Endometrium (tissue), 2 donors: Measurements from ENCODE around the gene IRF3.

Experiments used
- FAIRE-seq: peaks from 2 replicates; lab custom pipeline; 2012; peaks lifted over from hg19 to GRCh38; lab: Jason Lieb, UNC
- donor health status: control.
- donor health status: control.

Gene IRF3

DNA sequence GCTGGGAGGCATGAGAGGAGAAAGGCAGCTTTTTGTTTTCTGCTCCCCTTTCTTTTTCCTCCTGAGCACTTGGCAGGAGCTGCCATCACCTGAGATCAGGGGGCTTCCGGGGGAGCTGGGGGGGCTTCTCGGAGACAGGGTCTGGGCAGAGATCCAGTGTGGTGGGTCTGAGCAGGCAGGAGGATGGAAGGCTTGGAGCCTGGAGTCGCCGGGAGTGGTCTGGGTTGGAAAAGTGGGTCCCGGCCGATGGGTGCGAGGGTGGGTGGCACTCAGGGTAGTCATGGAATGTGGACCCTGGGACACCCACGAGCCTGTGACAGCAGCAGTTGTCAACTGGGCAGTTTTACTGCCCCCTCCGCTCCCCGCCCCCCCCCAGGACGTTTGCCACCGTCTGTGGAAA lies 21.5 kb upstream of the IRF3 start:
- FAIRE-seq, result no peak

DNA sequence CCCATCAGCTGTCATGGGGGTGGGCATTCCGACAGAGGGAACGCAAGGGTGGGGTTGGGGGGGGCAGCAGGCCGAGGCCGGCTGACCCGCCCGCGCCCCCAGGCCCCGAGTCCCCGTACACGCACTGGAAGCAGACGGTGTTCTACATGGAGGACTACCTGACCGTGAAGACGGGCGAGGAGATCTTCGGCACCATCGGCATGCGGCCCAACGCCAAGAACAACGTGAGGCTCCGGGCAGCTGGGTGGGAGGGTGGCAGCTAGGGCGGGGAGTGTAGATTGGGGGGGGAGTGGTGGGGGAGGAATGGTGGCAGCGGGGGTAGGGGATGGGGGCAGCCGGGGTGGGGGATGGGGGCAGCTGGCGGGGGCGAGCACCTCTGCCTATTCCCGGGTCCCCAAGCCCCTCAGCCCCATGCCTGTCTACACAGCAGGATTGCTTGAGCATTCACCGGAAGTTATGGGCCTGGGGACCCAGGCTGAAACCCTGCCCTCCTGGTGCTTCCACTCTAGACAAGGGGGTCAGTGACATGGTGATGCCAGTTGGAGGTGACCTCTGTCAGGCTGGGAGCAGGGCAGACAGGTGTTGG lies 20.9 kb upstream of the IRF3 start:
- no peak for FAIRE-seq

DNA sequence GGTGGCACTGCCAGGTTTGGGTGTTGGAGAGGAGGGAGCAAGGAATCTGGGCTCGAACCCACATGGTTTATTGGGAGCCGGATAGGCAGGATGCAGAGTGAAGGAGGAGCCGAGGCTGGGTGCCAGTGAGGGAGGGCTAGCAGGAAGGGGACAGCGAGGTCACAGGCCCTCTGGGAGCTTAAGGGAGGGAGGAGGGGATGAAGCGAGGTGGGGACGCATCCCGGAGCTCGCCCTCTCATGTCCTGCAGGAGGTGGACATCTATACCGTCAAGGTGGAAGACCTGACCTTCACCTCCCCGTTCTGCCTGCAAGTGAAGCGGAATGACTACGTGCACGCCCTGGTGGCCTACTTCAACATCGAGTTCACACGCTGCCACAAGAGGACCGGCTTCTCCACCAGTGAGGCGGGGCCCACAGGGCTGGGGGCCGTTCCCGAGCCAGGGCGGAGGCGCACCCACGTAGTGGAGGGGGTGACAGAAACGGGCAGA lies 20.2 kb upstream of the IRF3 start:
- FAIRE-seq, result no peak

DNA sequence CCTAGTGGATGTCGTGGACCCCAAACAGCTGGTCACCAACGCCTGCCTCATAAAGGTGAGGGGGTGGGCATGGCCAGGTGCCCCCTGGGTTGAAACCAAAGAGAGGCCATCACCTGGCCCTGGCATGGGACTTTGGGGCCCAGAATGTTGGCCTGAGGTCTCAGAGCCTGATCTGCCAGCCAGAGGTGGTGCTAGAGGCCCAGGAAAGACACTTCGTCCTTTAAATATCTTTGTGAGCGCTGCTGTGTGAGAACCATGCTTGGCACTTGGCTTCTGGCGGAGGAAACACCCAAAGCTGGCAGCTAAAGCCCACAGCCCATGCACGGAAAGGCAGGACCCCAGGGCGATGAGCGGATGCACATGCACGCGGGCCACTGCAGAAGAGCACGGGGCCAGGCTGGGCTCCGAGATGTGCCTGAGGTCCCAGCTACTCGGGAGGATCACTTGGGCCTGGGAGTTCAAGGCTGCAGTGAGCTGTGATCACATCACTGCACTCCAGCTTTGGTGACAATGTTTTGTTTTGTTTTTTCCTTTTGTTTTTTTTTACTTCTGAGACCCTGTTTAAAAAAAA lies 19.4 kb upstream of the IRF3 start:
- no peak for FAIRE-seq

DNA sequence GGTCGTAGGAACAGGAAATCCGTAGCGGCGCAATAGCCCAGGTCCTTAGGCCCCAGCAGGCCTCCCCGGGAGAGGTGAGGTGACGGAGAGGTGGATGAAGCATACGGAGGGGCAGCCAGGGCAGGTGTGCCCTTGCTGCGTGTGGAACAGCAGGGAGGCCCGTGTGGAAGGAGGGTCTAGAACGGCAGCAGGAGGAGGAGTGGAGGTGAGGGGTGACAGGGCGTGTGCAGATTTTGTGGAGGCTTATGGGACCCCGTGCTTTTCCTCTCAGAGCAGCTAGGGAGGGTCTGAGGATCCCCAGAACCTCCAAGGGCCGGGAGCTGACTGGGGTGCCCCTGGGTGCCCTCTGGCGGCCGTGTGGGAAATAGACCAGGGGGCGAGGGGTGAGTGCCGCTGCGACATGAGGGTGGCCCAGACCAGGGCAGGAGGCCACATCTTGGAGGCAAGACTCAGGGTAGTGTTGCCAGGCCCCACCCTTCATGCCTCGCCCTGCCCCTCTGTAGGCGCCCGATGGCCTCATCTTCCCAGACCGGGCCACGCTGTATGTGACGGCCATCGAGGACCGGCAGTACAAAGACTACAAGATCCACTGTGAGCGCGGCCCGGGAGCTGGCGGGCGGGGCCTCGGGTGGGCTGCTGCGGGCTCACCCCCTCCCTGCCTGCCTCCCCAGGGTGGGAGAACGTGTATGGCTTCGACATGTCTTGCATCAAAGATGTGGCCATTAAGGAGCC lies 18.8 kb upstream of the IRF3 start:
- FAIRE-seq, result no peak

DNA sequence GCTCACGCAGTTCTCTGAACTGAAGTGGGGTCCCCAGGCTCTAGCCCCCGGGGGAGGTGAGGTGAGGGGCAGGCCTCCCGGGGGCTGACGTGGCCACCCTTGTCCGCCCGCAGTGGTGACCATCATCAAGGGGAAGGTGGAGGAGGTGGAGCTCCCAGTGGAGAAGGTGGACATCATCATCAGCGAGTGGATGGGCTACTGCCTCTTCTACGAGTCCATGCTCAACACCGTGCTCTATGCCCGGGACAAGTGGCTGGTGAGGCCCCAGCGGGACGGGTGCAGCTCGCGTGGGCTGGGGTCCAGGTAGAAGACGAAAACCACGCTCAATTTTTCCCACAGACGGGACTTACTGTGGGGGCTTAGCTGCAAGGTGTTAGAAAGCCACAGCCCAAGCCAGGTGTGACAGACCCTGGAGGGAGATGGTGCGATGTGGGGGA lies 18.2 kb upstream of the IRF3 start:
- FAIRE-seq, result no peak

DNA sequence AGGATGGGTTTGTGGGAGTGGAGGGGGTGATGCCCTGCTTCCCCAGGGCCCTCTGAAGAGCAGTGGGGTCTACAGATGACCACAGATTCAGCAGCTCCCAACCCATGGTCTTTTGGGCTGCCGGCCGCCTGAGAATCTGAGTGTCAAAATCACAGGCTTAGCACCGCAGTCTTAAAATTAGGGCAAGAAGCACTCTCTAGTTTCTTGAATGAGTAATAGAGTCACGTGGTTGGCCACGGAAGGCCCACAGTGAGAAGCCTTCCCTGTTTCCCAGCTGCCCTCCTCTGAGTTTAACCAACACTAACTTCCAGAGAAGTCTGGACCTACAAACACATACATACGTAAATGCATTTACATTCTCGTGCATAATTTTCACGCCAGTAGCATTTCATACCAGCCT lies 16.6 kb upstream of the IRF3 start:
- no peak for FAIRE-seq

DNA sequence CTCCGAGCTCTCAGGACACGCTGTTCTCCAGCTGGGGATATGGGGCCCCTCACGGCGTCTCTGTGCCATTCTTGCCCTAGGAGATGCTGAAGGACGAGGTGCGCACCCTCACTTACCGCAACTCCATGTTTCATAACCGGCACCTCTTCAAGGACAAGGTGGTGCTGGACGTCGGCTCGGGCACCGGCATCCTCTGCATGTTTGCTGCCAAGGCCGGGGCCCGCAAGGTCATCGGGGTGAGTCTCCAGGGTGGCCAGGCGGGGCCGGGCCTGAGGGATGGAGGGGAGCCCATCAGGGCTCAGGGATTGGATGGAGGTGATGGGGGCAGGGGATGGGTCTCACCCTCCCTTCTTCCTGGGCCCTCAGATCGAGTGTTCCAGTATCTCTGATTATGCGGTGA lies 16.2 kb upstream of the IRF3 start:
- FAIRE-seq, result no peak

DNA sequence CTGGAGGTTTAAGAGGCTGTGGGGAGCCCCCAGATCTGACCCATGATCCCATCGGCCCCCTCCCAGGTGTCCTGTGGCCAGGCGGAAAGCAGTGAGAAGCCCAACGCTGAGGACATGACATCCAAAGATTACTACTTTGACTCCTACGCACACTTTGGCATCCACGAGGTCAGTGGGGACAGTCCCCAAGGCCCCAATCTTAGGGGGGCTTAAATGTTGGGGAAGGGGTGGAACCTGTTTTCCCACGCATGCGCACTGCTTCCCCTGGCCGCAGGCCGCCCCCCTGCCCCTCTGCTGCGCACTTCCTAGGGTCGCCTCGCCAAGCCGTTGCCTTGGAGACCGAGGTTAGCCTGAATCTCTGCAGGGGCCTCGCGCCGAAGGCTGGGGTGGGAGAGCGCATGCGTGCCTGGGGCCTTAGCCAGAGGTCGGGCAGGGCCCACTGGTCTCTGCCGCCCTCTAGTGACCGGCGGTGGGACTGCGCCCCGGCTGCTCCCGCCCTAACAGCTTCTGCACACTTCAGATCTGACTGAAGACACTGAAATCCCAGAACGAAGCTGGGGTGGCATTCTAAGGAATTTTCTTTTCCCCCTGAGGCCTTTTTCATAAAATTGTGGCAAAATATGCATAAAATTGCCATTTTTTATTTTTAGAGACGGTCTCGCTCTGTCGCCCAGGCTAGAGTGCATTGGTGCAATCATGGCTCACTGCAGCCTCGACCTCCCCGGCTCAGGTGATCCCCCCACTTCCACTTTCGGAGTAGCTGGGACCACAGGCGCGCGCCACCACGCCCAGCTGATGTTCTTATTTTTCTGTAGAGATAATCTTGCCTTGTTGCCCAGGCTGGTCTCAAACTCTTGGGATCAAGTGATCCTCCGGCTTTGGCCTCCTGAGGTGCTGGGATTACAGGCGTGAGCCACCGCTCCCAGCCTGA lies 15.0 kb upstream of the IRF3 start:
- FAIRE-seq, result no peak

DNA sequence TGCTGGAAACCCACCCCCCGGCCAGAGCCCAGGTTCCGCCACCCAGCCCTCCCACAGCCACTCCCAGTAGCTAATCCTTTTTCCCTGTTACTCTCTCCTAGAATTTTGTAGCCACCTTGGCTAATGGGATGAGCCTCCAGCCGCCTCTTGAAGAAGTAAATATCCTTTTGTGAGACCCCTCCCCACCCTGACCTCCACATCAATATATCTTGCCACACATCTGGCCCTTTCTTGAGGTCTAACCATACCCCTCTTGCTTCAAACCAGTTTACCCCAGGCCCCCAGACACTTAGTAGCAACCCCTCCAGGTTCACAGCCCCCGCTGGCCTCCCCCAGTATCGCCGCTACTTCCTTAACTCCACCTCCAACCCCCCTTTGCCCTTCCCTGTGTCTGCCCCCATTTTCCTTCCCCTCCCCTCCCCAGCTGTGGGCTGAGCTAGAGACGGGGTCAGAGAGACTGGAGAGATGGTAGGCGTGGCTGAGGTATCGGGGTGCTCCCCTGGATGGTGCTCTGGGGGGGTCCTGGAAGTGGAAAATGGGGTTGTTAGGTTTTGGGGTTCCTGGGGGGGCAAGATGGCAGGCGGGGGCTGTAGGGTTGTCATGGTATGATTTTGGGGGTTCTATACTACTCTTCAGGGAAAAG lies 14.2 kb upstream of the IRF3 start:
- no peak for FAIRE-seq

DNA sequence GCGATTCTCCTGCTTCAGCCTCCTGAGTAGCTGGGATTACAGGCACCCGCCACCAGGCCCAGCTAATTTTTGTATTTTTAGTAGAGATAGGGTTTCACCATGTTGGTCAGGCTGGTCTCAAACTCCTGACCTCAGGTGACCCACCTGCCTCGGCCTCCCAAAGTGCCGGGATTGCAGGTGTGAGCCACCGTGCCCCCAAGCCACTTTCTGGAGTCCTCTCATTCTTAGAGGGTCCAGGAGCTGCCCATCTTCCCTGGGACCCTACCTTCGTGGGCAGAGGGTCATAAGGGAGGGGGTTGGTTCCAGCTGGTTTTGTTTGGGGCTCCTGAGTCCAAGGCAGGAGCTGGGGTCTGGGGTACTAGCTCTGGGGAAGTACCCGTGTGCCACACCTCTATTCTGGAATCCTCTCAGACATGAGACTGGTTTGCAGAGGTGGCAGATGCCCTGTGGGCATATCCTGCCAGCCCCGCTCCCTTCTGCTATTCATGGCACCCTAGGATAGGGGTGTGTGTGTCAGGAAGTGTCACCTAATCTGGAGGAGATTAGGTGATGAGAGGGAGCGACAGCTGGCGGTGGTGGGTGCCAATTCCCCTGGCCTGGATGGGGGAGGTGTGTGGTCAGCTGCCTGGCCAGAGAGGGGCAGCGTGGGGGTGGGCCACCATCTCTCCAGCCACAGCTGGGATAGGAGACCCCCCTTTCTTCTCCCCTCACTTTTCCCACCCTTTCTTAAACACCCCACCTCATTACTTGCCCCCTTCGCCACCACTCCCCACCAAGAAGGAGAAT lies 13.5 kb upstream of the IRF3 start:
- FAIRE-seq, result no peak

DNA sequence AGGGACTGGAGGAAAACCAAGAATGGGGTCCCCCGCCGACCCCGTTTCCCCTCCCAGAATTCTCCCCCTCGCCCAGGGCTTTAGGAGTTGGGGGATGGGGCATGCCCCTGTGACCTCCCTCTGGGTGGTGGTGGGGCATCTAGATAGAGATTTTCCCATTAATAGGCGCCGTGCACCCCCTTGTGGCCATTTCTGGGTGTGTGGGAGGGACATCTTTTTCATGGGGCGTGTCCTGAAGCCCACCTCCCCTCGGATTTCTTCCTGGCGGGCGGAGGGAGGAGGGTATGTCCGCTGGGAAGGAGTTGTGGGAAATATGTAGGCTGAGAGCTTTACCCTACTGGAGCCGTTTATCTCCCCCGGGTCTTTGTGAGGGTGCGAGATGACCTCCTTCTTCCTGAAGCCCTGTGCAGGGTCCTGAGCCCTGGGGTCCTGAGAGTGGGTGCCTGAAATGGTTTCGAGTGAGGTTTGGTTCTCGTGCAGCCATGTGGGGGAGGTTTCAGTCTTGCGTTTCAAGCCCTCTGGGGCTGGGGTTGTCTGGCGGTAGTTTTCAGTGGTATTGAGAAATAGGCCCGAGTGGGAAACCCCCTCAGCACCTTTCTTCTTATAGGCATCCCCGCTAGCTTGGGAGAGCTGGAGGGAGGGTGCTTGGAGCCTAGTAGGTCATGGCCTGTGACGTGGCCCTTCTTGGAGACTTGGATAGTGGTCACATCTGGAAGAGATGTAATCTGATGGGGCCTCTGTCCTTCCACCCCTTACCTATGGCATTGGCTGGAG lies 12.4 kb upstream of the IRF3 start:
- no peak for FAIRE-seq

DNA sequence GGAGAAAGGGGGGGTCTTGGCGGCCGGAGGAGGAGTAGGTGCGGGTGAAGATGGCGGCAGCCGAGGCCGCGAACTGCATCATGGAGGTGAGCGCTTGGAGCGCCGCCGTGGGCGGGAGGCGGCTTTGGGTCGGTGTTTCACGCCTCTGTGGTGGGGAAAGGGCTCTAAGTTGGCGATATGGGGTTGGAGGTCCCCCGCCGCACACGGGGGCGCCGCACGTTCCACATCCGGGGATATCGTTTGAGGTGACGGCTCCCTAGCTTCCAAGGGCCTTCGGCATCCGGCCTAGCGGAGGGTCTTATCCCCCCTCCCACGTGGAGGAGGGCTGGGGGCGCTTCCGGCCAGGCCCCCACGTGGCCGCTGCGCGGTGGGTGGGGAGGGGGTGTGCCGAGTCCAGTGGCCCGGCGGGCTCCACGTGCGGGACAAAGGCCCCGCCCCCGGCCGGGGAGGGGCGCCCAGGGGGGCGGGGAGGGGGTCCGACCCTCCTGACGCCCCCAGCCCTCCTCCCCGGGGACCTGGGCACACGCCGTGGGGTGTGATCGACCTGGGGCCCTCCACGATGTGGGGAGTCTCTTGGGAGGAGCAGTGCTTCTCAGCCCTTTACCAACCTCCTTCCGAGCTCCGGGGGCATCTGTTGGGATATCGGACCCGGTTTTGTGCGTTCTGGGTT lies 11.7 kb upstream of the IRF3 start, which contains the start of gene PRMT1:
Gene PRMT1 (plus strand): TSS at position 41 of the 670 bp plus-strand sequence. CDS start 10 bp downstream, at position 51.
- no peak for FAIRE-seq

DNA sequence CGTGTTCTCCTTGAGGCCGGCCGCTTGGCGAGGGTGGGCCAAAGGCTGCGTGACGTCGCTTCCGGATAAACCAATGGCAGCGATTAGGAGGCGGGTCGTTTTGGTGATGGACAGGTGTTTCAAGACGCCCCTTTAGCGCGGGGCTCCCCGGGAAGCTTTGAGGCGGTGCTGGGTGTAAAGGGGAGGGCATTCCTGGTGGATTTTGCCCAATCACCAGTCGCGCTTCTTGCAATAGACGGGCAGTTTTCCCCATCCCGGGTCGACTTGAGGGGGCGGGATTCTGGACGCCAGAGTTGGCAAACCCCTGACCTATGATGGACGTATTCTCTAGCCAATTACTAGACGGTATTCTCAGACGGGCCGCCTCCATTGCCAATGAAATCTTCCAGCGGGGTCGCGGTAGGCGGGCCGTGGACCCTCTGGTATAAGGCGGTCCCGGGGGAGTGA lies 11.2 kb upstream of the IRF3 start:
- peak; percentile 100 for FAIRE-seq

DNA sequence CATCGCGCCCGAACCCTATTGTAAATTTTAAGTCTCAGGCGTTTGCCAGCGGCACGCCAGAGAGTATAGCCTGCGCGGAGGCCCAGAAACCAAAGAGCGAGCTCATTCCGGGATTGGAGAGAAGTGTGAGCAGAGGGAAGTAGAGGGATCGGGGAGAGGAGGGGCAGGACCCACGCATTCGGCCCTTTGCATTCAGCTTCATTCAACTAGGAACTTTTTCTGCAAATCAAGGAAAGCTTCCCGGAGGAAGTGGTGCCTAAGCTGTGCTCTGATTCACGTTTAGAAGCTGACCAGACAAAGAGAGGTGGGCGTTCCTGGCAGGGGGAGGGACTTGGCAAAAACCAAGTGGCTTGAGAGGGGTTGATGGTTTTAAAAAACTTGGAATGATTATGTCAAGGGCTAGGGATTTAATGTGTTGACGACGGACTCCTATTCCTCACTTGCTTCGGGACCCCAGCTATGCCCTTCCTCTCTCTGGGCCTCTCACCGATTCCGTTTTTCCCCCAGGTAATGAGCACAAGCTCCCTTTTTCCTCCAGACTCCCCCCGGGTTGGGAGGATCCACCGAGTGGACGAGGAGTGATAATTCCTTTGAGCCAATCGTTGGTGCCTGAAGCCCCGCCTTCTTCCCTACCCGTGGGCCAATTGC lies 10.6 kb upstream of the IRF3 start:
- no peak for FAIRE-seq

DNA sequence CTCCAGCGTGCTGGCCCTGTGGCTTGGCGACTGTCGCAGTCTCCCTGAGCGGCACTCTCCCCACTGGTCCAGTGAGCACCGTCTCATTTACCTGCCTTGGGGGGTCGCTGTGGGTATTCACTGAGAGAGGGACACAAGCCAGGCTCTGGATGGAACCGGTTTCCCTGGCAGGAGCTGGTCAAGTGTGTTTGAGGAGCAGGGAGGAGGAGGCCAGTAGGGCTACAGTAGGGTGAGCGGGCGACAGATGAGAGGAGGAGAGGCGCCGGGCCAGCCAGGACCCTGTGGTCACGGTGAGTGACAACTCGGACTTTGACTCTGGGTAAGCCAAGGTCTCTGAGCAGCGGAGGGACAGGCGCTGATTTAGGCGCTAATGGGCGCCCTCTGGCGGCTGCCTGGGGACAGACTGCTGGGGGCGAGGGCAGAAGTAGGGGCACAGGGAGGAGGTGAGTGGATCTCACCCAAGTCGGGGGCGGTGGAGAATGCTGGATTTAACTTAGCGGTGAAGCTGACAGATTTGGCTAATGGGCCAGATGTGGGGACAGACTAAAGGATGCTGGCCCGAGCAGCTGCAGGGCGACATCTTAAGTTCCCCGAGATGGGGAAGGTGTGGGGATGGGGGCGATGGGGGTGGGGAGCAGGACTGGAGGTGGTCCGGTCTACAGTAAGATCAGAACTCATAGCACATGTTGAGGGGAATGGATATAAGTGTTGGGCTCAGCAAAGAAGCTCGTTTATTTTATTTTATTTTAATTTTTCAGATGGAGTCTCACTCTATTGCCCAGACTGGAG lies 6.7 kb upstream of the IRF3 start:
- FAIRE-seq, result no peak

DNA sequence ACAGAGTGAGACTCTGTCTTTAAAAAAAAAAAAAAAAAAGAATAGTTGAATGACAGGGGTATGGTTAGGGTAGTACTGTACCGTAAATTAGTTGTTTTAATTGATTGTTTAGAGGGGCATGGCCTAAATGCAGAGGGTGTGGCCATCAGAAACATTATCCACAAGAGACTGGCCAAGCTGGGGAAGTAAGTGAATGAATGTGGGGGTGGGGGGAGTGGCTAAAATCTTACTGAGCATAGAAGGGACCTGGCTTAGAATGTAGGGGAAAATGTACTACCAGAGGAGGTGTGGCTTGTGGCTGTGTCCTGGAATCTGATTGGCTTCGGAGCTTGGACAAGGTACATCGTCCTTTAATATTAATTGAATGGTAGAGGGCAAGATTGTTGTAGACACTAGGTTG lies 3.9 kb upstream of the IRF3 start:
- FAIRE-seq, result no peak

DNA sequence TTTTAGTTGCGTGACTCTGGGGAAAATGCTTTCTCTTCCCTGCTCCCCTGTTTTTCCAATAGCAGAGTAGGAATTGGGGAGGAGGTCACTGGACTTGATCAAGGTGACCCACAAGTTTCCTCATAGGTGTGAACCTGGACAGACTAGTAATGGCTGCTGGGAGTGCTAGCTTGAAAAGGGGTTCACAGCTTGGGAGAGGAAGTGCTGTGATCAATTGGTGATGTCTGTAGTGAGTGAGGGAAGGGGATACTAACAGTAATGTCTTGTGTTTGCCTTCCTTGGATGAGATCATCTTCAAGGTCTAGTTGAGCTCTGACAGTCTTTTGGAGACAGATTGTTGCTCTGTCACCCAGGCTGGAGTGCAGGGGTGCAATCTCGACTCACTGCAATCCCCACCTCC lies 1.8 kb upstream of the IRF3 start:
- no peak for FAIRE-seq
